AG04449 (cell line): ENCODE results near the gene CHRNA9.

Experiments used
- CTCF ChIA-PET: fragments of 350-600 bp; formaldehyde crosslinking; extraction: SDS; loops from one replicate; lab custom pipeline; 2021; ENCODE audit warnings: antibody characterized with exemption; lab: Yijun Ruan, JAX
- POLR2A ChIA-PET: fragments of 400-600, 350-600 bp; formaldehyde crosslinking; extraction: SDS; loops from one replicate; lab custom pipeline; 2020; ENCODE audit warnings: antibody characterized with exemption, inconsistent platforms; lab: Yijun Ruan, JAX
- DNase-seq: peaks from one replicate; pipeline ENCODE4 v3.0.0-alpha.2; 2010; ENCODE audit warnings: low read depth, low spot score
- H3K4me3 ChIP-seq: 2 replicates; pipeline ENCODE4 v1.5.1; 2011; ENCODE audit warnings: low read depth, mild to moderate bottlenecking, control low read depth, low read length
- TF ChIP-seq, protein P1 (sequence below): IDR thresholded peaks from one replicate; pipeline ENCODE4 v1.5.1; 2011; ENCODE audit warnings: mild to moderate bottlenecking, moderate library complexity, low read length, control low read depth, inconsistent platforms; ENCODE audit not compliant: insufficient read depth; ENCODE audit errors: missing control alignments

The CHRNA9 gene

DNA sequence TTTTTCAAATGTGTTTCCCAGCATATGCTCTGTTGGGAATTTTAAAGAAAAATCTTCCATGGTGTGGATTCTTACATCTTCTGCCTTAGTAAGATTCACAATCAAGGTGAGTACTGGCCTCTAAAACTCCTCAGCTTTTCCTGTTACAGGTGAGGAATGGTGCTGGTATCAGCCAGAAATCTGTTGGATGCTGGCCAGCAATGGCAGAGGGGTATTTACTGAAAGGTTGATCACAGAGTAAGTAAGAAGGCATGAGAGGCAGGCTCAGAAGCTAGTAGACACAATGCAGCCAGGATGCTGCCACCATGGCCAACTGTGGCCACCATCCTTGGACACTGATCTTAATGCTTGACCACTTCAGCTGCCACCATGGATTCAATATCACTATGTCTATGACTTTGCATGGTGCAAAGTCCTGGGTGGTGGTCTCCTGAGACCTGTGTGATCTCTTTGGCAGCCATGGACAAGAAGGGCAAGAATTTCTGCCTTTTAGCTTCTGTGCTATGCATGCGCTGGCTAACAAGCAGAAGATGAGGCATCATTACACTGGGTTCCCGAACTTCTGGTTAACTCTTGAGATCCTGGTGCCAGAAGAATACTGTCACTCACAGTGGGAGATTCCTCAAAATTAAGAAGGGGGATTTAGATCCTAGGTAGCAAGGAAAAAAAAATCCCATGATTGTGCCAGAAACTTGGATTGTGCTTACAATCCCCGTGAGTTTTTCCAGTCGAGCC, 60.2 kb downstream of the CHRNA9 start:
- no peak for DNase-seq
- H3K4me3 ChIP-seq = no peak overlapping the region
- TF ChIP-seq, protein P1, sequence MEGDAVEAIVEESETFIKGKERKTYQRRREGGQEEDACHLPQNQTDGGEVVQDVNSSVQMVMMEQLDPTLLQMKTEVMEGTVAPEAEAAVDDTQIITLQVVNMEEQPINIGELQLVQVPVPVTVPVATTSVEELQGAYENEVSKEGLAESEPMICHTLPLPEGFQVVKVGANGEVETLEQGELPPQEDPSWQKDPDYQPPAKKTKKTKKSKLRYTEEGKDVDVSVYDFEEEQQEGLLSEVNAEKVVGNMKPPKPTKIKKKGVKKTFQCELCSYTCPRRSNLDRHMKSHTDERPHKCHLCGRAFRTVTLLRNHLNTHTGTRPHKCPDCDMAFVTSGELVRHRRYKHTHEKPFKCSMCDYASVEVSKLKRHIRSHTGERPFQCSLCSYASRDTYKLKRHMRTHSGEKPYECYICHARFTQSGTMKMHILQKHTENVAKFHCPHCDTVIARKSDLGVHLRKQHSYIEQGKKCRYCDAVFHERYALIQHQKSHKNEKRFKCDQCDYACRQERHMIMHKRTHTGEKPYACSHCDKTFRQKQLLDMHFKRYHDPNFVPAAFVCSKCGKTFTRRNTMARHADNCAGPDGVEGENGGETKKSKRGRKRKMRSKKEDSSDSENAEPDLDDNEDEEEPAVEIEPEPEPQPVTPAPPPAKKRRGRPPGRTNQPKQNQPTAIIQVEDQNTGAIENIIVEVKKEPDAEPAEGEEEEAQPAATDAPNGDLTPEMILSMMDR = no peak
- CTCF ChIA-PET = no interaction called here
- POLR2A ChIA-PET = no interaction called here

DNA sequence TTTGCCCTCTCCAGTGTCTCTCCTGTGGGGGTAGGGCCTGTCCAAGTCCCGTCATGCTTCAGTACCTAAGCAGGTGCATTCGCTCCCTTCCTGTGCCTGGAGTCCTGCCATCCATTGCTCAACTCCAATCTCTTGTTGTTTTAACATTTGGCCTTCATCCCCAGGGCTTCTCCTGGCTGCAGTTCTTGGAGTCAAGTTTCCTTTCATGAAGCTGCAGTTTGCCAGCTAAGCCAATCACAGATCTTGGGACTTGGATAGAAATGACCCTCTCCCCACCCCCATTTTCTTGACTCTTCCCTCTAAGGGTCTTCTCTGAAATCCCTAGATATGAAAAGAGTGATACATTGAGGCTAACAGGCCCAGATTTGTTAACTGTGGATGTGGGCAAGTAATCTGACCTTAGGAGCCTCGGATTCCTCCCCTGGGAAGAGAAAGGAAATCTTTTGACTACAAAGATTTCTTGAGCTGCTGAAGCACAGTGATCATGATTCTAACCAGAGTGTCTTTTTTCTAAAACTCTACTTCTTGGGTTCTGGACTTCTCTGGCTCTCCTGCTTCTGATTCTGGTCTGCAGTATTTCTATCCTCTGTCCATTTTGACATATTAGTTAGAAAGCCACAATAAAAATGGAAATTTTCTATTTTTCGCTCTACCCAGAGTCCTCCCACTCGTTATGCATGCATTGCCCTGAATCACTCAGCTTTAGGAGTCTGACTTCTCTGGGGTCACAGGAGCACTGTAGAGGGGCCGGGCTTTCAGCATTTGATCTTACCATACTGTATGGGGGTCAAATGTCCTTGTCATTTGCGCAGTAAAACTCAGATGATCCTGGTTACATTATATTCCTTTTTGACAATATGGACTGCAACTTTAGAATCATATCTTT, 61.0 kb downstream of the CHRNA9 start:
- ChIA-PET CTCF (no interaction called here), POLR2A (no interaction called here)
- TF ChIP-seq, protein P1 = no peak
- no peak for DNase-seq
- no peak overlapping the region for H3K4me3 ChIP-seq

- ChIA-PET CTCF (no interaction called here), POLR2A (no interaction called here)
- H3K4me3 ChIP-seq = no peak overlapping the region
- no peak for DNase-seq
- TF ChIP-seq, protein P1 = no peak
Measured at GRCh38 chr4:40399578-40399977, 64.4 kb downstream of the CHRNA9 start.

DNA sequence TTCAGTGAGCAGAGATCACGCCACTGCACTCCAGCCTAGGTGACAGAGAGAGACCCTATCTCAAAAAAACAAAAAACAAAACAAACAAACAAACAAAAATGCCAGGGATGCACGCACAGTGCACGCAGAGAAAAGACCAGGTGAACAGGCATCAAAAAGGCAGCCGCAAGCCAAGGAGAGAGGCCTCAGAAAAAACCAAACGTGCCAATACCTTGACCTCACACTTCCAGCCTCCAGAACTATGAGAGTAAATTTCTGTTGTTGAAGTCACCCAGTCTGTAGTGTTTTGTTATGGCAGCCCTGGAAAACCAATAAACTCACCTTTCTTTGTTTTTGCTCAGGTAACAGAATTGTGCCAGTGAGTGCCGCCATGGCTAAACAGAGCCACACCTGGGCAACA, 66.0 kb downstream of the CHRNA9 start:
- ChIA-PET CTCF (no interaction called here), POLR2A (no interaction called here)
- H3K4me3 ChIP-seq = no peak overlapping the region
- TF ChIP-seq, protein P1 = no peak
- DNase-seq = no peak

- ChIA-PET CTCF (no interaction called here), POLR2A (no interaction called here)
- TF ChIP-seq, protein P1 = no peak
- DNase-seq = no peak
- H3K4me3 ChIP-seq = no peak overlapping the region
Measured at GRCh38 chr4:40401631-40402030, 66.5 kb downstream of the CHRNA9 start.

DNA sequence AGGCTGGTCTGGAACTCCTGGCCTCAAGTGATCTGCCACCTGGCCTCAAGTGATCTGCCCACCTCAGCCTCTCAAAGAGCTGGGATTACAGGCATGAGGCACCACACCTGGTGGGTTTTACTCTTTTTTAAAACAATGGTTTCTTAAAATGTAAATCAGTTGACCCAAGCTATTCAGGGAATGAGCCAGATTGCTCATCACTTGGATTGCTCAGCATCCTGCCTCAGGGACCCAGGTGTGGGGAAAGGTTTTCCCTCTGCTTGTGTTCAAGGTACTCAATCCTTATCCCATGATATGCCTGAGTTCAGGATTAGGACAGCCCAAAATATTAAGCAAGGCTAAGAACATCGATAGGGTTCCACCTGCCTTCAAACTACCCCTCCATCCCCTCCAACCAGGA, 67.4 kb downstream of the CHRNA9 start:
- ChIA-PET POLR2A (no interaction called here), CTCF (no interaction called here)
- TF ChIP-seq, protein P1 = no peak
- no peak for DNase-seq
- no peak overlapping the region for H3K4me3 ChIP-seq
